Stimulated activated CD8-positive, alpha-beta memory T cell treated with anti-CD3 and anti-CD28 coated beads, Interleukin-15, amount 100 ng/mL, for 24 hours (primary cell): ENCODE results near the gene RNASE12.
"Not testable (repeated sequence)": the region's sequence is repeated elsewhere in the genome, so short reads cannot be mapped to it uniquely, and the experiment has no call there.

ENCODE experiments used
- DNase-seq: peaks from one replicate; pipeline ENCODE4 v3.0.0-alpha.2; 2020; ENCODE audit warnings: low read depth

RNASE12 gene

DNA sequence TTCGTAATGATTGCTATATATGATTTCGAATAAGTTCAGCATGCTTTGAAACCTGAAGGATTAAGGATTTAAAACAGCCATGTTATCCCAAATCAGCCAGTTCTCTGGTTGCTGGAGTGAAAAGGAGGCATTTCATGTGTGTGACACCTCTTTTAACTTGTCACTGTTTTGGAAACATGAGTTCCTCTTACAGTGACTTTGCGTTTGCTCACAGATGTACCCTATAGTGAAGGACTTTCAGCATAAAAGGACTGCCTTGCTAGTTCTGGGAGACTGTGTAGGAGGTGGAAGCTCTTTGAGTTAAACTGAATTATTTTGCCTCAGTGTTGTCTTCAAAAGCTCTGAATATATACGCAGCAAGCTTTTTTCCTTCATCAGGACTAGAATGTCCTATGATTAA, 10.9 kb downstream of the RNASE12 start:
- DNase-seq: no peak

DNA sequence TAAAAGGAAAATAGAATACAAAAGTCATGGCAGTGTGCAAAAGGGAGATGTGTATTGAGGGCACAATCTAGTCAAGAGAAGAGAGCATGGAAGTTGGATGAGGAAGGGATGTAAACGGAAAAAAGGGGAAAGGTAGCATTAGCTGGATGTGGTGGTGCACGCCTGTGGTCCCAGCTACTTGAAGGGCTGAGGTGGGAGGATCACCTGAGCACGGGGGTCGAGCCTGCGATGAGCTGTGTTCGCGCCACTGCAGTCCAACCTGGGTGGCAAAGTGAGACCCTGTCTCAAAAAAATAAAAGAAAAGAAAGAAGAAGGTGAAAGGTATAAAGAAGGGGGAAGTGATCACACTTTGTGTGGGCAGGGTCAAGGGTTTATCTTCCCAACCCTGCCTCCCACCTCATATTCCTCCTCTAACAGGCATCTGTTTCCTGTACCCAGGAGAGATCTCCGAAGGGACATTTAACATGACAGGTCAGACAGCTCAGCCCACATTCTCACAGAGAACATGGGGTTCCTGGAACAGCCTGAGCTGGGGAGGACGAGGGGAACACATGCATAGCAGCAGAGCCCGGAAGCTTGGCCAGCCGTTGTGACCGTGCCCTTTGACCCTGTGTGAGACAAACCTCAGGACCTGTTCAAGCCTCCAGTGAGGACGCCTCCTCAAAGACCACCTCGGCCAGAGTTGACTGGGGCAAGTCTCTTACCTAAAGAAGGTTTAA, 12.2 kb downstream of the RNASE12 start:
- DNase-seq: no peak

DNA sequence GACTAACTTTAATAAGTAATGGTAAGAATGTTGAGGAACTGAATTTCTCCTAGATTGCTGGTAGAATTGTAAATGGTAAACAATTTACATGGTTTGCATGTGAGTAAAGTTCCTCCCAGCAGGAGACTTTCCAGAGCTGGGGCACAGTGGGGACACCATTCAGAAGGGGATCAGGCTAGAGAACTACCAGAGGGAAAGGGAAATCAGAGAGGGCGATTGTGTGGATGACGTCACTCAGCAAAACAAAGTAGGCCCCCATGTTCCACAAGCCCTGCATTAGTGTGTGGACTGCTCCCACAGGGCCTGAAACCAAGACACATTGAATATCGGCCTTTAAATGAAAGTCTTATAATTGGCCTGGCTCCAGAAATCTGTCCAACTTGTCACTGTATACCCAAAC, 12.9 kb downstream of the RNASE12 start:
- no peak for DNase-seq

DNA sequence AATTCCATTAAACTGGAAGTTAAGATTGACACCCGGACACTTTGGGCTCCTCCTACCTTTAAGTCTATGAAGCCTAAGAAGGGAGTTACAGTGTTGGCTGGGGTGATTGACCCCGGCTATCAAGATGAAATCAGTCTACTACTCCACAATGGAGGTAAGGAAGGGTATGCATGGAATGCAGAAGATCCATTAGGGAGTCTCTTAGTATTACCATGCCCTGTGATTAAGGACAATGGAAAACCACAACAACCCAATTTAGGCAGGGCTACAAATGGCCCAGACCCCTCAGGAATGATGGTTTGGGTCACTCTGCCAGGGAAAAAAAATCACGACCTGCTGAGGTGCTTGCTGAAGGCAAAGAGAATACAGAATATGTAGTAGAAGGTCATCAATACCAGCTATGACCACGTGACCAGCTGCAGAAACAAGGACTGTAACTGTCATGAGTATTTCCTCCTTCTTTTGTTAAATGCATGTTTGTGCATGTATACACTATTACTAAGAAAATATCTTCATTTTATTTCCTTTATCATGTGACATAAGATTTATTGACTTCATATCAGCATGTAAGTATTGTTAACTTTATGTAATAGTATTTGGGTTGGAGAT, 18.7 kb downstream of the RNASE12 start:
- not testable (repeated sequence) for DNase-seq

DNA sequence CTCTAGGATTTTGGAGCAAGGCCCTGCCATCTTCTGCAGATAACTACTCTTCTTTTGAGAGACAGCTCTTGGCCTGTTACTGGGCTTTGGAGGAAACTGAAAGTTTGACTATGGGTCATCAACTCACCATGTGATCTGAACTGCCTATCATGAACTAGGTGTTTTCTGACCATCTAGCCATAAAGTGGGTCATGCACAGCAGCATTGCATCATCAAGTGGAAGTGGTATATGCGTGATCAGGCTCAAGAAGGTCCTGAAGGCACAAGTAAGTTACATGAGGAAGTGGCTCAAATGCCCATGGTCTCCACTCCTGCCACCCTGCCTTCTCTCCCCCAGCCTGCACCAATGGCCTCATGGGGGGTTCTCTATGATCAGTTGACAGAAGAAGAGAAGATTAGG, 20.5 kb downstream of the RNASE12 start:
- not testable (repeated sequence) for DNase-seq

DNA sequence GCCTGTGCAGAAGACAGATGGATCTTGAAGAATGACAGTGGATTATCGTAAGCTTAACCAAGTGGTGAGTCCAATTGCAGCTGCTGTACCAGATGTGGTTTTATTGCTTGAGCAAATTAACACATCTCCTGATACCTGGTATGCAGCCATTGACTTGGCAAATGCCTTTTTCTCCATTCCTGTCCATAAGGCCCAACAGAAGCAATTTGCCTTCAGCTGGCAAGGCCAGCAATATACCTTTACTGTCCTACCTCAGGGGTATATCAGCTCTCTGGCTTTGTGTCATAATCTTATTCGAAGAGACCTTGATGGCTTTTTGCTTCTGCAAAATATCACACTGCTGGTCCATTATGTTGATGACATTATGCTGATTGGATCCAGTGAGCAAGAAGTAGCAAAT, 21.3 kb downstream of the RNASE12 start:
- not testable (repeated sequence) for DNase-seq

DNA sequence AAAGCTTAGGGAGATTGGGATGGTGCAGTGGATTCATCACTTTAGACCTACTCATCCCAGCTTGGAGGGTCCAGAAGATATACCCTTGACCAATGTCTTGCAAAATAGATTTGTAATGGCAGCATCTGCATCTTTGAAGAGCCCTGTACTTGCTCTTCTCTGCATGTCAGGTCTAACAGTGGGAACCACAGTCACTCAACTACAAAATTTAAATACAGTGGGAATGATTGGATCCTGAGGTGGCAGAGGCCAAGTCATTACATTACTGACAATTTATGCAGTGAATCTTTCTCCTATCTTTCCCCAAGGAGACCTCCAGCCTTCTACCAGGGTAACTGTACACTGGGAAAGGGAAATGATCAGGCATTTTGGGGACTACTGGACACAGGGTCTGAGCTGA, 22.1 kb downstream of the RNASE12 start:
- no peak for DNase-seq

DNA sequence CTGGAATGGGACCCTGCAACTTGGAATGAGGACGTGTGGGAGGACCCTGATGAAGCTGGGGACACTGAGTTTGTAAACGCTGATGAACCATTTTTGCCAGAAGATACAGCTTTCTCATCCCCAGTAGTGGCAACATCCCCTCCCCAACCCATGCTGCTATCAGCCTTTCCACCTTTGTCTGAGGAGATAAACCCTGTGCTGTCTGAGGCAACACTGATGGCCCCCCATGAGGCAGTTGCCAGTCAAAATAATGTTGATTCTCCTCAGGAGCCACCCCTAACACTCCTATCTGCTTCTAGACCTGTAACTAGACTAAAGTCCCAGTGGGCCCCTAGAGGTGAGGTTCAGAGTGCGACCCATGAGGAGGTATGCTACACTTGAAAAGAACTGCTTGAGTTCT, 22.8 kb downstream of the RNASE12 start:
- DNase-seq: no peak

DNA sequence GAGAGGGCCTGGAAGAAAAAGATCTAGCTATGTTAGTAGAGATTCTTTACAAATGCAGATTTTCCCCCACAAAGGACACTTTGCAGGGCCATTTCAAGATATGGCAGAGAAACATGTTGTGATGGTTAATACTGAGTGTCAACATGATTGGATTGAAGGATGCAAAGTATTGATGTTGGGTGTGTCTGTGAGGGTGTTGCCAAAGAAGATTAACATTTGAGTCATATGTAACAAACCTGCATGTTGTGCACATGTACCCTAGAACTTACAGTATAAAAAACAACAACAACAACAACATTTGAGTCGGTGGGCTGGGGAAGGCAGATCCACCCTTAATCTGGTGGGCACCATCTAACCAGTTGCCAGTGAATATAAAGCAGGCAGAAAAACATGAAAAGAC, 24.0 kb downstream of the RNASE12 start:
- not testable (repeated sequence) for DNase-seq

DNA sequence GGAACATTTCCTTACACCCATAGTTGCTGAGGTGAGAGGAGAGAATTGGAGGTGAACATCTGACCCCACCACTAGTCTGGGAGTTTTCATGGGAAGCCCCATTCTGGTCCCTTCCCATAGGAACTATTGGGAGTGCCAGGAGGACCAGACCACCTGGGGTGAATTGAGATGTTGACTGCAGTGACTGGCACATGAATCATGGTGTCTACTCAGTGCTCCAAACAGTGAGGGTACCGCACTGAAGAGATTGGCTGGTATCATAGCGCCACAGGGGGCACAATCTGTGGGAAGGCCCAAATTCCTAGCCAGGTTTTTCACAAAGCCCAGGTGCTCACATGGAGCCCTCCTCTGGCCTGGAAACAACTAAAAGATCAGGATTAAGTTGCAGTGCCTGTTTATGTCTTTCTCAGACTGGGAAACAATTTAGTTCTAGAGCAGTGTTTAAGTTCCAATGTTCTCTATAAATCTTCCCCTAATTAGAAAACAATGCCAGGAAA, 26.6 kb downstream of the RNASE12 start:
- DNase-seq: no peak

DNA sequence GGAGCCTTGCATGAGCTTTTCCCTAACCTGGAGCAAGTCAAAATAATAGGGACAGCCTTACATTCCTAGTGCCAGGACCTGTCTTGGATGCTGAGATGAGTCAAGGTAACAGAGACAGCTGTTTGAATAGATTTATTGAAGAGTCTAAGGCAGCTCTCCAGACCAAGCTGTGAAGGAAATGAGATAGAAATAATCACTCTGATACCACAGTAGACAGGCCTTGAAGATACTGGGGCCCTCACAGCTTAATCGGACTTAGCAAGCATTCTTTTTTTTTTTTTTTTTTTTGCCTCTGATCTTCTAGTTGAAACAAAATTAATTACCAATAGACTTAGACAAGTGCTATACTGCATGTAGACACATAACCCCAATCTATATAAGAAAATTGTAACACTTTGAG, 27.2 kb downstream of the RNASE12 start:
- no peak for DNase-seq

DNA sequence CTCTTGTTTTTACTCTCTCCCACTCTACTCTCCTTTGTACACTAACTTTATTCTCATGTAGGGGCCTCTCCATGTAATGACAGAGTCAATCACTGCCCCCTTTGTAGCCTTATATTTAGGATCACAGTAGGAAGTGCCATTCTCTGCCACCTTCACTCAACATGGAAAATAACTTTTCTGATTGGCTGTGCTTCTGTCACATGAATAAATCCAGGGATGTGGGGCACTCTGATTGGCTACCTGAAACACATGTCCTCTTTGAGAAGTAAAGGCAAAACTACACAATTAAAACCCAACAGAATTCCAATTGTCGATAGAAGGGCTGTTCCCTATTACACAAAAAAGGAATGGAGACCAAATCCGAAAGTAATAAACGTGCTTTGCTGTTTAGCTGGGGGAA, 30.2 kb downstream of the RNASE12 start, which contains the start of gene RNASE9:
Gene RNASE9 (minus strand): TSS at position 87 of the 400 bp plus-strand sequence.
- DNase-seq: no peak

DNA sequence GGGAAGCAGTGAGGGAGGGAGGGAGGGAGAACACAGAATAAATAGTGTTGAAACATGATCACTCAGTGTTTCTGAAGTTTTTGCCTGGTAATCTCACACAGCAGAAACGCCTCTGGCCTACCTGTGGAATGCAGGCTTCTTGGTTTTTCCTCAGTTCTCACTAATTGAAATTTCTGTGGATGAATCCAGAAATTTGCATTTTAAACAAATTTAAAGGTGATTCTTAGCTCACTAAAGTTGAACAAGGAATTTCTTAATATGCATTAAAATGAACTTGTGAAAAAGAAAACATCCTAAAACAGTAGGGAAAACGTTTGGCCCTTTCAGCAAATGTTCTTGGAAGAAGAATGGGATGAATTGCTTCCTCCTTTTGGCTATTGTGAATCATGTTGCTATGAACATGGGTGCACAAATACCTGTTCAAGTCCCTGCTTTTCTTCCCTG, 31.7 kb downstream of the RNASE12 start:
- DNase-seq: no peak

DNA sequence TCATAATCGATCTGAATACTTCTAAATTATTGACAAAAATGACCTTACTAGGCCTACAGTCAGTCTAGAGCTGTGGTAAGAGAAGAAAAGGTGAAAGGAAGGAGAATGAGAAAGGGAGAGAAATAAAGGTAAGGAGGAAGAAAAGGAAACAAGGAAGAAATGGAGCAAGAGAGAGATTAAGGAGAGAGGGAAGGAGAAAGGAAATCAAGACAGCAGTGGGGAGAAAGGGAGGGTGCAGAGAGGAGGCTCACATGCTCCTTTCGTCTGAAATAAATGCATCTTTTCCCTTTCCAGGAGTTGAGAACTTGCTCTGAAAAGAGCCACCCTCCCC, 34.0 kb downstream of the RNASE12 start:
- no peak for DNase-seq

DNA sequence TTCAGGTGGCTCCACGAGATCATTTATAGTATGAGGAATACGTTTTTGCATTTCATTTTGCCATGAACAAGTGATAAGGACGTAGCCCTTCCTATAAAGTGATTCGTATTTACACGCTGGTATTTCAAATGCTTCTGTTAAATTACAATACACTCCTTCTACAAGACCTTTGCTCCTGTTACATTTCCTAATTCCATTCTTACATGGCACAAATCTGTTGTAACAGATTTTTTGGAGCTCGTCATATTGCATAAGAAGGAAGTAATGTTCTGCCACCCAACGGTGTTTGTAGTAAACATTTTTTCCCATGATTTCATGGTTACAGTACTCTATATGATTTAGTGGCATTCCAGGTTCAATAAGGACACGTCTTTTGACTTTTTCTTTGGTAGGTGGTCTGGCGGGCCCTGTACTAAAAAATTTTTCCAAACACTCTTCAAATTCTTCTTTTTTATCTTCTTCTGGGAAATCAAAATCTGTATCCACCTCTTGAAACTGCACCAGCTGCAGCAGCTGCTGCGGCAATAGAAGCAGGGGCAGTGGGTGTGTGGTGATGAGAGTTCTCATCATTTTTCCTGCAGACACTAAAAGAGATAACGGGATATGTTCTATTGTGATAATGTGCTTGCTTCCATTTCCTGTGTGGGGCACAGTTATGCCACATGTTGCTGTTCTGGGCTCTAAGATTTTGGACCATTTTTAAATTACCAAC, 34.5 kb downstream of the RNASE12 start:
- DNase-seq: no peak

DNA sequence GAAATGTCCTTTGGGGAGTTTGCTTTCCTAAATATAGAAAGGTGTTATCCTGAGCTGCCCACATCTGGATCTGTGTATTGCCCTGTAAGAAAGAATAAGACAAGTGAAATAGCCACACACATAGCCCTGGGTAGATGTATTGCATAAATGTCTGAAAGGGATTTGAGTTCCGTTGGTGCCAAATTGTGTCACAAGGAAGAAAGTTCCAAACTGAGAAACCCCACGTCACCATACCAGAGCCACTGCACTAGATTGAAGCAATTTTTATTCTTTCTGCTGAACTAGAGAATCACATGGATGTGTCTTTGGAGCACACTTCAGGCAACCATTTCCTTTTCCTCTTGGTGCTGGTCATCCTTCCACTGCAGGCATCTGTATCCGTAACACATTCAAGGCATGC, 35.3 kb downstream of the RNASE12 start:
- DNase-seq: no peak

DNA sequence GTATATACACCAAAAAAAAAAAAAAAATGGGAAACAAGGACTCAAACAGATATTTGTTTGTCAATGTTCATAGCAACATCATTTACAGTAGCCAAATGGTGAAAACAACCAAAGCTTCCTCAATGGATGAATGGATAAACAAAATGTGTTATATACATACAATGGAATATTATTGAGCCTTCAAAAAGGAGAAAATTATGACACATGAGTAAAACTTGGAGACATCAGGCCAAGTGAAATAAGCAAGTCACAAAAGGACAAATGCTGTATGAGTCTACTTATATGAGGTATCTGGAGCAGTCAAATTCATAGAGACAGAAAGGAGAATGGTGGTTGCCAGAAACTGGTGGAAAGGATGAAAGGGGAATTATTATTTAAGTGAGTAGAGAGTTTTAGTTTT, 38.2 kb downstream of the RNASE12 start:
- DNase-seq: no peak

DNA sequence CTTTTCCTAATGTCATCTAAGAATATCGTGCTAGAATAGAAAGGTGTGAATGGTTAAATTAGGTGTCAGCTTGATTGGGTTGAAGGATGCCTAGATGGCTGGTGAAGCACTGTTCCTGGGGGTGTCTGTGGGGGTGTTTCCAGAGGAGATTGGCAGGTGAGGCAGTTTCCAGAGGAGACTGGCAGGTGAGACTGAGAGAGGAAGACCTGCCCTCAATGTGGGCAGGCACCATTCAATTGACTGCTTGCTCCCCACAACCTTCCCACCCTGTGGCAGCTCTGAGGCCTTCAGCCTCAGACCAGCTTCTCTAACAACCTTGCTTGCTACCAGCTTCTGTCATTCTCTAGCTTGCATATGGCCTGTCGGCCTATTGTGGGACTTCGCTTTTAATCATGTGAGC, 39.6 kb downstream of the RNASE12 start:
- no peak for DNase-seq

DNA sequence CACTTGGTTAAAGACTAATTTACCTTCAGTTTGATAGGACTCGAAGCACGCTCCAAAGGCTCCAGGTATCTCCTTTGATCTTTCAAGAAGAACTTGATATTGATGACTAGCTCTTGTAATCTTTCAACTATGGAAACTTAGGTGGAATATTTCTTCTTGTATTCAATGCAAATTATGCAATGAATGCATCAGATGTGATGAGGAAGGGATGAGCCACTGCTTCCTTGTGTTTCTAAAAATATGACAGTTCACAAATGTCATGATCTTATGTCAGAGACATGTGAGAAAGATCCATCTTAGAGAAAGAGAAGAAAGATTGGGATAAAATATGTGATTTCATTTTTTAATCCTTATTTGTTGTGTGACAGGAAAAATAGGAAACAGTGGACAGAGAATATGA, 40.2 kb downstream of the RNASE12 start:
- no peak for DNase-seq

DNA sequence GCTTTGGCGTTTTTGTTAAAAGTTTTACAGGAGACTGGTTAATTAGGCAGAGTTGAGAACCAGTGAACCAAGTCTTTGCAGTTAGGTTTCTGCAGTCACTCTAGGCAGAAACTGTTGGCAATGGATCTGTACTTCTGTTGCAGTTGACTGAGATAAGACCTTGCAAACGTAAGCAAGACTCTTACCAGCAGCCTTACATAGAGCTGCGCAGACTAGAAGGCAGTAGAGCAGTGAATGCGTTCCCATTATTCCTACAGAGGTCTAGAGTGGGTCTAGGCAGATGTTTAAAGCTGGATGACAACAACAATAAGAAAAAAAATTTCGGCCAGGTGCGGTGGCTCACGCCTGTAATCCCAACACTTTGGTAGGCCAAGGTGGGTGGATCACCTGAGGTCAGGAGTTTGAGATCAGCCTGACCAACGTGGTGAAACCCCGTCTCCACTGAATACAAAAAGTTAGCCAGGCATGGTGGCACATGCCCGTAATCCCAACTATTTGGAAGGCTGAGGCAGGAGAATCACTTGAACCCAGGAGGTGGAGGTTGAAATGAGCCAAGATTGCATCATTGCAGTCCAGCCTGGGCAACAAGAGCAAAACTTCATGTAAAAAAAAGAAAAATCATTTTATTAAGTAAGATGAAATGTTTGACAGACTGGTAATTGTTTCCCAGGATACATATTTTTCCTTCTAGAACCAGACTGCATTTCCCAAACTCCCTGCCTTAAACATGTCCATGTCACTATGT, 42.6 kb downstream of the RNASE12 start:
- no peak for DNase-seq

DNA sequence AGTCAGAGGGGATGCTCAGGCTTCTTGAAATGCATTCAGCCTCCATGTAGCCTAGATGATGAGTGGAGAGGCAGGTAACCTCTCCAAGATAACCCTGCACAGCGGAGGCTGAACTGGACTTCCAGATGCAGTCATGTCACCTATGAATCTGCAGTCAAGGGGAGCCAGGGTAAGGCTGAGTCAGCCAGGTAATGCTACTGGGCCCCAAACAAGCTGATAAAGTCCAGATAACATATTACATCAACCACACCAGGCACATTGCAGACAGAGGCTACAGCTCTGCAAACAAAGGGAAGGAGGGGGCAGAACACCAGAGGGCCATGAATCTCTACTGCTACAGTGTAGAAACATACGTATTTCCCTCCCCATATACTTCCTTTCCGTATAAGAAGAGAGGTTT, 44.3 kb downstream of the RNASE12 start:
- no peak for DNase-seq
